Measurements from ENCODE around the gene MT1M. TPM values are rescaled to one million over a fixed set of nuclear protein-coding genes. Genes with fewer than 3 reads are reported as not detected.

Gene MT1M
- total RNA-seq, 2 donors from 2014 or later = 23.2 to 53.6 TPM

- Histone ChIP-seq H3K36me3 (no peaks in the 10 kb centered on the region), H3K4me3 (no peak overlapping the region), H3K9me3 (no peaks in the 10 kb centered on the region), H3K4me1 (ENCODE audit: control insufficient read depth in 1 of 2, low read depth in 2 of 2) (peaks cover 12 to 25% of the 10 kb centered on the region in 2 donors), H3K27me3 (replicated peaks; ENCODE audit: insufficient read depth) (peaks cover 9% of the 10 kb centered on the region), H3K27ac (no peak overlapping the region)
- DNase-seq (ENCODE audit: low spot score) = no peak
- no peak for ATAC-seq (ENCODE audit: insufficient number of reproducible peaks, low FRiP score, low read depth)
- no peak for TF ChIP-seq CTCF (IDR thresholded peaks at IDR 0.05)
These were observed 46.7 kb downstream of the MT1M start for GRCh38 chr16:56679078-56679730.

GRCh38 chr16:56679818-56680217 is 47.4 kb downstream of the MT1M start:
- H3K36me3 ChIP-seq = no peaks in the 10 kb centered on the region
- no peak overlapping the region for H3K4me3 ChIP-seq
- H3K27ac ChIP-seq = no peak overlapping the region
- no peak for TF ChIP-seq CTCF (IDR thresholded peaks at IDR 0.05)
- H3K9me3 ChIP-seq = no peaks in the 10 kb centered on the region
- H3K4me1 ChIP-seq (ENCODE audit: control insufficient read depth in 1 of 2, low read depth in 2 of 2) = peaks cover 14 to 31% of the 10 kb centered on the region in 2 donors
- ATAC-seq (ENCODE audit: insufficient number of reproducible peaks, low FRiP score, low read depth) (no peak), DNase-seq (ENCODE audit: low spot score) (no peak)
- H3K27me3 ChIP-seq (replicated peaks; ENCODE audit: insufficient read depth) = peaks cover 9% of the 10 kb centered on the region

GRCh38 chr16:56681939-56682702 is 49.7 kb downstream of the MT1M start, which contains the start of gene MT1X:
Gene MT1X, plus strand, starts transcription at chr16:56682470. Its CDS starts 71 bp downstream, at chr16:56682541.
- H3K27me3 ChIP-seq (replicated peaks; ENCODE audit: insufficient read depth) = no peaks in the 10 kb centered on the region
- peaks cover 20 to 35% of the 10 kb centered on the region in 2 donors for H3K4me1 ChIP-seq (ENCODE audit: control insufficient read depth in 1 of 2, low read depth in 2 of 2)
- peak within 1 kb of the TSS; percentile 80 for H3K27ac ChIP-seq
- H3K9me3 ChIP-seq = no peaks in the 10 kb centered on the region
- H3K4me3 ChIP-seq = peak within 1 kb of the TSS; percentile 85
- peak; percentile 58 for ATAC-seq (ENCODE audit: insufficient number of reproducible peaks, low FRiP score, low read depth)
- TF ChIP-seq CTCF (IDR thresholded peaks at IDR 0.05) = no peak
- DNase-seq (ENCODE audit: low spot score) = peak; percentile 80
- no peaks in the 10 kb centered on the region for H3K36me3 ChIP-seq

- no peak for DNase-seq (ENCODE audit: low spot score)
- ATAC-seq (ENCODE audit: insufficient number of reproducible peaks, low FRiP score, low read depth) = no peak
- Histone ChIP-seq H3K27ac (peak overlapping the region; percentile 80), H3K9me3 (no peaks in the 10 kb centered on the region), H3K4me1 (ENCODE audit: control insufficient read depth in 1 of 2, low read depth in 2 of 2) (peaks cover 20 to 35% of the 10 kb centered on the region in 2 donors), H3K4me3 (peak overlapping the region; percentile 85), H3K36me3 (no peaks in the 10 kb centered on the region), H3K27me3 (replicated peaks; ENCODE audit: insufficient read depth) (no peaks in the 10 kb centered on the region)
- no peak for TF ChIP-seq CTCF (IDR thresholded peaks at IDR 0.05)
These were observed 50.4 kb downstream of the MT1M start for GRCh38 chr16:56682703-56683397.

Other genes with a start within 250 kb of the MT1M start
- 100 to 1,000 TPM; 153 to 209 TPM for gene AMFR, start 207.1 kb upstream of the MT1M start, total RNA-seq
- gene NUDT21, start 181.3 kb upstream of the MT1M start, total RNA-seq = 10 to 100 TPM; 43.5 to 52.3 TPM
- gene OGFOD1, start 181.1 kb upstream of the MT1M start, total RNA-seq = 10 to 100 TPM; 43.3 to 71.7 TPM
- gene BBS2, start 112.6 kb upstream of the MT1M start, total RNA-seq = 10 to 100 TPM; 33.3 to 39.3 TPM
- not detected for gene MT4, start 67.6 kb upstream of the MT1M start, total RNA-seq
- not detected for gene MT3, start 43.1 kb upstream of the MT1M start, total RNA-seq
- gene MT2A, start 24.1 kb upstream of the MT1M start, total RNA-seq = 100 to 1,000 TPM; 107 to 185 TPM
- gene MT1E, start 6.9 kb upstream of the MT1M start, total RNA-seq = 100 to 1,000 TPM; 106 to 214 TPM
- gene MT1A, start 6.0 kb downstream of the MT1M start, total RNA-seq = 100 to 1,000 TPM in 1 of 2 donors, 1 to 10 TPM in 1; 6.5 to 168 TPM
- gene MT1B, start 19.2 kb downstream of the MT1M start, total RNA-seq = not detected
- 1 to 10 TPM; 3.1 to 3.9 TPM for gene MT1F, start 25.3 kb downstream of the MT1M start, total RNA-seq
- gene MT1G, start 35.4 kb downstream of the MT1M start, total RNA-seq = 10 to 100 TPM in 1 of 2 donors, not detected in 1; 34.7 TPM
- gene MT1H, start 37.2 kb downstream of the MT1M start, total RNA-seq = not detected
- 100 to 1,000 TPM; 308 to 320 TPM for gene MT1X, start 49.8 kb downstream of the MT1M start, total RNA-seq
- 10 to 100 TPM; 25.7 to 38.7 TPM for gene NUP93, start 97.5 kb downstream of the MT1M start, total RNA-seq
- not detected for gene SLC12A3, start 232.5 kb downstream of the MT1M start, total RNA-seq